ENCODE measurements around the gene NAP1L5.
A peak's percentile ranks its signal among the peaks of the same experiment; 100 is the strongest.

The NAP1L5 gene

DNA sequence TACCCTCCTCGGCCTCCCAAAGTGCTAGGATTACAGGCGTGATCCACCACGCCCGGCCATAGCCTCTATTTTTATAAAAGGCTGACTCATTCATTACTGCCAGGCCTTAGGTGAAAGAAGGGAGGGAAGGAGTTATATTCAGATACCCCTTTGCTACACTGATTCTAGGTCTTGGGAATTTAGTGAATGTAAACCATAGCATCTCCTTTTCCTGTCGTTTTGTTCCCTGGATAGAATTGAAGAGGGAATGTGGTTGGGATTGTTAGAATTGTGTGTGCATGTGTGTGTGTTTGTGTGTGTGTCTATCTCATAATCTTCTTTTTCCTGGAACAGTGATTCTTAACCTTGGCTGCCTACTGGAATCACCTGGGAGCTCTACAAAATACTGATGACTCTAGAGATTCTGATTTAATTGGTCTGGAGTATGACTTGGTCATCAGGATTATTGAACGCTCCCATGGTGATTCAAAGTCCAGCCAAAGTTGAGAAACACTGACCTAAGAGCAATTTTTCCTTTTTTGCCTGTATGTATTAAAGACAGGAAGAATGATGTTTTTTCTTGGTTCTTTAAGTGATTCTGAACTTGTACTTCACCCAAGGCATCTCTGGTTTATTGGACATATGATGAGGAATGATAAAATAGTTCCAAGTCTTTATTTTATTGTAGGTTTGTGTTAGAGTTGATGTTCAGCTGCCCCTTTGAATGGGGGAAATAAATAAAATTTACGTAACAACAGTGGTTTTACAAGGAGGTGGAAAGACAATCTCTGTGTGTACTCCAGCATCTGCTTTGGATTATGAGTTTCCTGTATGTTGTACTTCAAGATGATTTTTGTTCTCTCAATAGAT is 37.0 kb downstream of the NAP1L5 start:
- H3K27ac ChIP-seq (ENCODE audit: low read depth, low read length) = no peak overlapping the region
- no peaks in the 10 kb centered on the region for H3K9me3 ChIP-seq (ENCODE audit: insufficient read depth, low read depth, low read length)
- H3K9ac ChIP-seq (ENCODE audit: low read depth, low read length) = no peak overlapping the region
- H3K36me3 ChIP-seq (ENCODE audit: insufficient read depth, low read length) = no peaks in the 10 kb centered on the region
- H3K27me3 ChIP-seq (ENCODE audit: insufficient read depth, low read length) = no peaks in the 10 kb centered on the region
- WGBS = 91% methylated on average over 7 of the region's 7 CpGs
- H3K4me3 ChIP-seq (ENCODE audit: low read length) = no peak overlapping the region
- H3K4me1 ChIP-seq (ENCODE audit: insufficient read depth, low read length) = peaks cover 5% of the 10 kb centered on the region

DNA sequence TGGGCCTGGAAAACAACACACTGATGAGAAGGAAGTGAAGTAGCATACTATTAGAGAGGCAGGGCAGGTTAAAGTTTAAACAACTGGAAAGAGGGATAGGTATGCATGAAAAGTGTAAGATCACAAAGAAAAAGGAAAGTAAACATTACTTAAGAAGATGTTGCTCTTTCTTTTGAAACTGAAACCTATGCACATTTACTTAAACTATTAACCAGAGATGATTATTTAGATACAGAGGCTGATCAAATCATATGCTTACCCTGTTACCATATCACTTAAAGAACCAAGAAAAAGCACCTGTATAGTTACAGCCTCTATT is 37.8 kb downstream of the NAP1L5 start:
- no peaks in the 10 kb centered on the region for H3K36me3 ChIP-seq (ENCODE audit: insufficient read depth, low read length)
- H3K9ac ChIP-seq (ENCODE audit: low read depth, low read length) = no peak overlapping the region
- H3K27ac ChIP-seq (ENCODE audit: low read depth, low read length) = no peak overlapping the region
- H3K27me3 ChIP-seq (ENCODE audit: insufficient read depth, low read length) = no peaks in the 10 kb centered on the region
- H3K9me3 ChIP-seq (ENCODE audit: insufficient read depth, low read depth, low read length) = no peaks in the 10 kb centered on the region
- peaks cover 5% of the 10 kb centered on the region for H3K4me1 ChIP-seq (ENCODE audit: insufficient read depth, low read length)
- H3K4me3 ChIP-seq (ENCODE audit: low read length) = no peak overlapping the region

DNA sequence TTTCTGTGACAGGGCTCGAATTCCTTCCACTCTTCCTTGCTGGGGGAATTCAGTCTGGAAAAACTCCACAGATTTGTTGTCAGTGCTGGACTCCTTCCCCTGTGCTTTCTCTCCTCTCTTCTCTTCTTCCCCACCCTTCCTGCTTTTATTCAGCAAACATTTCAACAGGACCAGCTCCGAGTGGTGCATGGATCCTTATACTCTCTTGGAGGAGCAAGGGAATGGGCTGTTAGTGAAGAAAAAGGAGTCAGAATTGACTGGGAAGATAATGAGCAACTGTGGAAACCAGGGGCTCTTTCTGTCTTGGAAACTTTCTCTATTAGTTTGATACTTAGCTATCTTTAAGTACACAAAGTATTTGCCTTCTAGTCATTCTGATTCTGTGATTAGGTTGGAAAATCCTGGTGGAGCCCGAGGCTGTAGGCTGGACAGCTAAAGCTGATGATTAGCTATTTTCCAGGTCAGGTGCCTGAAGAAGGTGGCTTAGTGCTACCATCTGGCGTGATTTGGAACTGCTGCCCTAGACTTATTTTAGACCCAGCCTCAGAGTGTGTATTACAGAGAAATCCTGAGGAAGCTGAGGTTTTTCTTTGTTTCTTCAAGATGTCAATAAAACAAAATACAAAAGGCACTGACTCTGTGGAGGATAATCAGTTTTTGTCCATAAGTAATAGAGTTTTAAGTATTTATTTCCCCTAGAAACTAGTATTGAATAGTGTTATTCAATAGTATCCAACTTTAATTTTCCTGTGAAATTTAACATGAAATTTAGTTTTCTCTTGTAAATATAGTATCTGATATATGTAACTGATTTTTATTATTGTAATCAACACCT is 38.4 kb downstream of the NAP1L5 start:
- H3K9me3 ChIP-seq (ENCODE audit: insufficient read depth, low read depth, low read length) = no peaks in the 10 kb centered on the region
- H3K27ac ChIP-seq (ENCODE audit: low read depth, low read length) = no peak overlapping the region
- no peaks in the 10 kb centered on the region for H3K36me3 ChIP-seq (ENCODE audit: insufficient read depth, low read length)
- H3K4me3 ChIP-seq (ENCODE audit: low read length) = no peak overlapping the region
- no peak overlapping the region for H3K9ac ChIP-seq (ENCODE audit: low read depth, low read length)
- H3K27me3 ChIP-seq (ENCODE audit: insufficient read depth, low read length) = no peaks in the 10 kb centered on the region
- H3K4me1 ChIP-seq (ENCODE audit: insufficient read depth, low read length) = peaks cover 5% of the 10 kb centered on the region
- WGBS = 55% methylated on average over 4 of the region's 4 CpGs

DNA sequence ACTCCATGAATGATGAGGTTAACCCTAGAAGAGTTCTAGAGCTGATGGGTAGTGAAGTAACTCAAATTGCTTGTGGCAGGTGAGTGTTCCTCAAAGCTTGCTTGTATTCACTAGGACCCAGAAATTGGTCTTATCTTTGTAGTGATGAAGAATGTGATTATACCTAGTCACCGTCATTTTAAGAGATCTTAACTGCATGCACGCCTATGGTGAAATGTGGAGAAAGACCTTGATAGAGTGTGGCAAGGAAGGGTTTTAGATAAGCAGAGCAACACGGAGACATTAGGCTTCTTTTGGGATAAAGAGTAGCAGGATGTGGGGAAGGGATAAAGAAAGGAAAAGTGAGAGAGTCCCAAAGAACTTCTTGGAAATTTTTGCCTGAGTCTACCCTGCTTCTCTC is 42.4 kb downstream of the NAP1L5 start:
- Histone ChIP-seq H3K4me1 (ENCODE audit: insufficient read depth, low read length) (peaks cover 7% of the 10 kb centered on the region), H3K9ac (ENCODE audit: low read depth, low read length) (no peak overlapping the region), H3K4me3 (ENCODE audit: low read length) (no peak overlapping the region), H3K36me3 (ENCODE audit: insufficient read depth, low read length) (no peaks in the 10 kb centered on the region), H3K27ac (ENCODE audit: low read depth, low read length) (no peak overlapping the region), H3K9me3 (ENCODE audit: insufficient read depth, low read depth, low read length) (no peaks in the 10 kb centered on the region), H3K27me3 (ENCODE audit: insufficient read depth, low read length) (no peaks in the 10 kb centered on the region)
- WGBS = 94% methylated on average over 3 of the region's 3 CpGs

DNA sequence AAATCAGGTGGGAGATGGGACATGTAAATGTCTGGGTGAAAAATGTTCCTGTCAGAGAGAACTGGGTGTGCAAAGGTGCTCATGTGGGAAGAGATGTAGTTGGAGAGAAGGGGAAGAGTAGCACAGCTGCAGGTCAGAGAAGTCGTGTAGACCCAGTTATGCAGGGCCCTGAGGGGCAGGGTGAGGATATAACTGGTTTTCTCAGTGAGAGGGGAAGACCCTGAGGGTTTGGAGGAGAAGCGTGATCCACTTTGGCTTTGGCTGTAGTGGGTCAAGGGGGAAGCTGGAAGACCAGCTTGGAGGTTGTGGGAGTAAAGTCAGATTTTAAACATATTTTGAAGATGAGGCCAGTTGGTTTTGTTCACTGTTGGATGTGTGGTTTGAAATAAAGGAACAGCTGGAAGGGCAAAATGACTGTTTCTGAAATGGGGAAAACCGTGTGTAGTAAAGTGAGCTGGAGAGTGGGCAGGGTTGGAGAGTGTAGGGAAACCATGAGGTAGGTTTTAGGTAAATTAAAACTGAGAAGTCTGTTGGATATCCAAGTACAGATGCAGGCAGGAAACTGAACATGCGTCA is 44.2 kb downstream of the NAP1L5 start:
- no peak overlapping the region for H3K27ac ChIP-seq (ENCODE audit: low read depth, low read length)

DNA sequence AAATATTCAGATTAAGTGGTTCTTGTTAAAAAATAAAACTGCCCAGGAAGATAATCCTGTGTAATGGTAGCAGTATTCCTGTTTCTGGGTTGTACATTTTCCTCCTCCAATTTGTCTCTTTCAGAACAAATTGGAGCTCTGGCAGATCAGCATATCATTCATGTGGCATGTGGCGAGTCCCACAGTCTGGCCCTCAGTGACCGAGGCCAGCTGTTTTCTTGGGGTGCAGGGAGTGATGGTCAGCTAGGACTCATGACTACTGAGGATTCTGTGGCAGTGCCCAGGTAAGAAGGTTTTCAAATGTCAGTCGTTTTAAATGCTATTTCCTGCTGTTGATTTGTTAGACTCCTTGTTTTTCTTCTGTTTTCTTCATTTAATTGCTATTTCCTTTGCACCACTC is 47.9 kb downstream of the NAP1L5 start:
- H3K27ac ChIP-seq (ENCODE audit: low read depth, low read length) = no peak overlapping the region
- no peaks in the 10 kb centered on the region for H3K36me3 ChIP-seq (ENCODE audit: insufficient read depth, low read length)
- 95% methylated on average over 3 of the region's 3 CpGs for WGBS
- no peaks in the 10 kb centered on the region for H3K27me3 ChIP-seq (ENCODE audit: insufficient read depth, low read length)
- no peaks in the 10 kb centered on the region for H3K9me3 ChIP-seq (ENCODE audit: insufficient read depth, low read depth, low read length)
- no peak overlapping the region for H3K9ac ChIP-seq (ENCODE audit: low read depth, low read length)
- no peak overlapping the region for H3K4me3 ChIP-seq (ENCODE audit: low read length)
- H3K4me1 ChIP-seq (ENCODE audit: insufficient read depth, low read length) = peaks cover 35% of the 10 kb centered on the region

More for the DNA sequence above, 44.2 kb downstream of the NAP1L5 start:
- Histone ChIP-seq H3K27me3 (ENCODE audit: insufficient read depth, low read length) (no peaks in the 10 kb centered on the region), H3K4me1 (ENCODE audit: insufficient read depth, low read length) (peaks cover 8% of the 10 kb centered on the region; the same call in 1 of the 2 replicates), H3K9me3 (ENCODE audit: insufficient read depth, low read depth, low read length) (no peaks in the 10 kb centered on the region), H3K4me3 (ENCODE audit: low read length) (no peak overlapping the region), H3K36me3 (ENCODE audit: insufficient read depth, low read length) (no peaks in the 10 kb centered on the region), H3K9ac (ENCODE audit: low read depth, low read length) (no peak overlapping the region)
- WGBS = 82% methylated on average over 4 of the region's 4 CpGs

DNA sequence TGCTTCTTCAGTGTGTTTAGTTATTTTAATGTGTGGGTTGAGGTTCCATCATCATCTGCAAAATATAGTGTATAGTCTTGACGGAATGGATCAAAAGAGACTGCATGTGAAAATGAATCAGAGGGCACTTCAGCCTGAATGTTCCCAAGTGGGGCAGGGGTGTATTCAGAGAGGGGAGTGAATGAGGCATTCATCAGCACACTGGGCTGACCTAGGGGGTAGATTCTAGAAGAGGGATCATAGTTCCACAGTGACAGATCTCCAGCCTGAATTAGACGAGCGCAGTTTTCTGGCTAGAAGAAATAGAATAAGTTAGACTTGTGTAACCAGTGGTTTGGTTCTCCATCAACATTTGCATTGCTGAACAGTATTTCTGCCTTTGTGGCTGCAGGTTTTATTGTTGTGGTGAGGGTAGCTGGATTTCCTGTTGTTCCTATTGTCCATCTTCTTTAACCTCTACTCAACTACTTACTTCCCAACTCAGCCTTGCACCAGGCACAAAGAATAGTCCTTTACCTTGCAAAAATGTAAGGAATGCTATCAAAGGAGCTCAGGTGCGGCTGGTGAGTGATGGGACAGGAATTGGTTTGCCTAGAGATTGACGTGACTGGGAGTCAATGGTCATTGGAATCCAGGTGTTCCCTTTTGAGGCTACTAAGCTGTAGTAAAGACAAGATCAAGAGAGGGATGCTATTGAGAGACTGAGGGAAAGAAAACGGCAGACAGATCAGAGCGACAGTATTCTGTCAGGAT is 50.9 kb downstream of the NAP1L5 start:
- H3K4me3 ChIP-seq (ENCODE audit: low read length) = no peak overlapping the region
- H3K4me1 ChIP-seq (ENCODE audit: insufficient read depth, low read length) = peaks cover 35% of the 10 kb centered on the region
- H3K27ac ChIP-seq (ENCODE audit: low read depth, low read length) = peak overlapping the region; percentile 56
- H3K36me3 ChIP-seq (ENCODE audit: insufficient read depth, low read length) = no peaks in the 10 kb centered on the region
- 83% methylated on average over 7 of the region's 7 CpGs for WGBS
- no peaks in the 10 kb centered on the region for H3K27me3 ChIP-seq (ENCODE audit: insufficient read depth, low read length)
- H3K9ac ChIP-seq (ENCODE audit: low read depth, low read length) = no peak overlapping the region; the same call in none of the 2 replicates
- 0 out of 2 replicates have a peak, but pooled peaks cover 2% of the 10 kb centered on the region for H3K9me3 ChIP-seq (ENCODE audit: insufficient read depth, low read depth, low read length)

DNA sequence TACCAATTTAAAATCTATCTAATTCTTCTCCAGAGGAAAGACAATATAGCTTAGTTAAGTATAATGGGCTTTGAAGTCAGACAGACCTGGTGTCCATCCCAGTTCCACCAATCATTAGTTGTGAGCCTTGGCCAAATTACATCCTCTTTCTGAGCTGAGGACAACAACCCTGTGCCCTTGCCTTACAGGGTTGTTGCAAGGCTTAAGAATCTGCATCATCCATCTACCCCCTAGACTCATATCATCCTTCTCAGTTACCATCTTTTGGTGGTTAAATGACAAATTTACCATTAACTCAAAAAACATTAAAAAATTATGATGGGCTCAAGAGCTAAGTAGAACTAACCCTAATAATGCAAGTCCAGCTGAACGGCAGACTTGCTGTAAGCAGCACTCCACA is 51.6 kb downstream of the NAP1L5 start:
- Histone ChIP-seq H3K27ac (ENCODE audit: low read depth, low read length) (peak overlapping the region; percentile 56), H3K9ac (ENCODE audit: low read depth, low read length) (no peak overlapping the region), H3K4me1 (ENCODE audit: insufficient read depth, low read length) (peaks cover 35% of the 10 kb centered on the region), H3K9me3 (ENCODE audit: insufficient read depth, low read depth, low read length) (0 out of 2 replicates have a peak, but pooled peaks cover 2% of the 10 kb centered on the region), H3K4me3 (ENCODE audit: low read length) (no peak overlapping the region), H3K36me3 (ENCODE audit: insufficient read depth, low read length) (no peaks in the 10 kb centered on the region), H3K27me3 (ENCODE audit: insufficient read depth, low read length) (no peaks in the 10 kb centered on the region)
- 94% methylated on average over 1 of the region's 1 CpG for WGBS
